Heart left ventricle (tissue), 13 donors: Measurements from ENCODE around the gene ROR1.

Experiments used
- CTCF ChIP-seq, 12 donors: fragments of 200-600 bp; sonication (generic) in 4 of 12; IDR thresholded peaks; one replicate each; pipeline versions ENCODE4 v1.5.0 to v1.8.0; 2018 to 2022; ENCODE audit warnings: antibody characterized with exemption in 12 of 12, mild to moderate bottlenecking in 5 of 12
- POLR2A ChIP-seq, 2 donors: fragments of 450-650 bp; IDR thresholded peaks; one replicate each; pipeline ENCODE4 v1.6.1; 2017; ENCODE audit warnings: antibody characterized with exemption in 2 of 2, mild to moderate bottlenecking in 2 of 2, moderate library complexity in 2 of 2
- donor health status: ischemic (EF 13 %, LVEDD 7.1; RV severe dilation, severe dysfunction).
- donor health status: DM: no; HTN: yes; CAD: no.
- donor health status: DM: no; HTN: no; CAD: no.
- donor health status: ischemic (EF 25% LVEDD 6.9; RV normal size, moderate dysfunction).
- donor health status: ischemic (EF 25% LVEDD 5.7; RV mildly dilated, moderate dysfunction).
- donor health status: ischemic (EF 35%, LVEDD 5.7; RV mildly dilated, moderate dysfunction).
- donor health status: nonischemic (EF 11% LVEDD 7.7; RV severe dilation, severe dysfunction).
- donor health status: DM: yes; HTN: yes; CAD: no.
- donor health status: PGD.
- donor health status: ischemic (EF 29% LVEDD 5.4; RV normal size, mild dysfunction).
- donor health status: nonischemic (EF 23%, LVEDD 6.1; RV moderate dilation, normal function).

- TF ChIP-seq CTCF (IDR thresholded peaks at IDR 0.05) (no peak), POLR2A (IDR thresholded peaks at IDR 0.05) (no peak)
Measured at GRCh38 chr1:64082459-64082858, 308.6 kb downstream of the ROR1 start.
